Central memory CD8-positive, alpha-beta T cell (primary cell): ENCODE results near the gene OR6A2.

Experiments used
- ATAC-seq: fragments of 150-1000 bp; cut with Tn5 transposase; replicated peaks from 2 replicates; pipeline ENCODE4 v1.10.0; 2022; ENCODE audit warnings: mild to moderate bottlenecking, moderate FRiP score, moderate number of reproducible peaks; ENCODE audit not compliant: poor library complexity, severe bottlenecking; ENCODE audit errors: extremely low read depth
- DNase-seq, 2 donors: peaks; one replicate each; pipeline ENCODE4 v3.0.0; 2021; ENCODE audit warnings: low spot score in 2 of 2
- H3K27ac Mint-ChIP-seq: one replicate; pipeline ENCODE4 v1.8.0; 2022; ENCODE audit warnings: low read depth, mild to moderate bottlenecking, moderate library complexity, mixed read lengths
- H3K27me3 Mint-ChIP-seq: one replicate; pipeline ENCODE4 v1.8.0; 2022; ENCODE audit warnings: mixed read lengths
- H3K36me3 Mint-ChIP-seq: one replicate; pipeline ENCODE4 v1.8.0; 2022; ENCODE audit warnings: mild to moderate bottlenecking, moderate library complexity, mixed read lengths; ENCODE audit not compliant: insufficient read depth
- H3K4me1 Mint-ChIP-seq: one replicate; pipeline ENCODE4 v1.8.0; 2022; ENCODE audit warnings: mixed read lengths
- H3K4me3 Mint-ChIP-seq: one replicate; pipeline ENCODE4 v1.8.0; 2022; ENCODE audit warnings: mild to moderate bottlenecking, moderate library complexity, mixed read lengths
- H3K9me3 Mint-ChIP-seq: one replicate; pipeline ENCODE4 v1.8.0; 2022; ENCODE audit warnings: mixed read lengths

The OR6A2 gene

DNA sequence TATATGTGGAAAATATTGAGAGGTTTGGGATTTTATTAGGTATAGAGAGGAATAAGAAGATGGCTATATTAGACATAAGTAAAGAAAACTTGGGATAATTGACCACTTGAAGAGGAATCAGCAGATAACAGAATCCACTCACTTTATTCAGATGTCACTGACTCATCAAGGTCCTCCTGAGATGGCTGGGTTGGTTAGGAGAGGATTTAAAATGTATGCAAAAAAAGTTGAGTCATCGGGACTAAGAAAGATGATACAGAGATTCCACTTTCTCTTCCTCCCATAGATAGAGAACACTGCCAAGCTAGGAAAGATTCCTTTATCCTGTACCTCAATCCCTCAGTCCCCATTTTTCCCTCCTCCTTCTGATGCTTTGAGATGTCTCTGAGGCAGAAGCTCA, at the start of gene OR6A2:
OR6A2 (minus strand) TSS at position 288 of the 400 bp plus-strand sequence. CDS start 3,981 bp downstream, outside the sequence.
- Mint-ChIP-seq H3K27ac (no peak within 1 kb of the TSS), H3K27me3 (peaks cover 14% of the 10 kb centered on the region), H3K4me3 (no peak within 1 kb of the TSS), H3K9me3 (peaks cover 12% of the 10 kb centered on the region), H3K36me3 (no peaks in the 10 kb centered on the region), H3K4me1 (no peaks in the 10 kb centered on the region)
- DNase-seq (no peak), ATAC-seq (no peak)

DNA sequence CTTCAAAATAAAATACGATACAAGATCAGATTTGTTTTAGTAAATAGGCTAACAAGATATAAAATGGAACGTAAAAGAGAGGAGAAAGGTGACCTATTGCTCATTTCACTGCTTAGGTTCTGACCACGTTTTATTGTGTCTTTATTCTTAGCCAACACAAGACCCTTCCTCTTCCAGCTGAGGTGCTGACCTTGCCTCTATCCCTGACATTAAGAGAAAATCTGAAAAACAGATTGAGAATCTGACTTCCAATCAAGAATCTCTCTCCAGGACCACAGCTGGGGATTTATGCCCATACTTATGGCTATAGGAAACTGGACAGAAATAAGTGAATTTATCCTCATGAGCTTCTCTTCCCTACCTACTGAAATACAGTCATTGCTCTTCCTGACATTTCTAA, 45.9 kb upstream of the OR6A2 start, which contains the start of gene OR10A5:
OR10A5 (plus strand) TSS at position 301 of the 400 bp plus-strand sequence; CDS start at position 301, 0 bp downstream.
- ATAC-seq (no peak), DNase-seq (no peak)
- Mint-ChIP-seq H3K4me1 (no peaks in the 10 kb centered on the region), H3K9me3 (no peaks in the 10 kb centered on the region), H3K36me3 (no peaks in the 10 kb centered on the region), H3K27me3 (peaks cover 60% of the 10 kb centered on the region), H3K4me3 (no peak within 1 kb of the TSS), H3K27ac (no peak within 1 kb of the TSS)

DNA sequence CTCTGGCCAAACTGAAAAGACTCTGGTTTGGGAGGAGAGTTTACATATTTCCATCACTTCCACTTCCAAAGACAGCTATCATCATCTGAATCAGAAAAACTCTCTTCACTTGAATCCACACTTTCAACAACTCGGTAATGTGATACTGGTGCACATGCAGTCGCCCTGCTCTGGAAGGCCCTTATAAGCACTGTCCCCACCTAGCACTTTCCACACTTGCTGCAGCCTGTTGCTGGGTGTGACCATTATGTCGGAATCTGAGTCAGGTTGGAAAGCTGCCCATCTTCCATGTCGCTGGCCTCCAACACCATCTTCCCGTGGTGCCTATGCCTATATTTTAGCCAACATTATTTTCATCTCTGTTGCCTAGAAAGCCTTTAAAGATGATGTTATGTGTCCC, 44.9 kb upstream of the OR6A2 start:
- ATAC-seq (no peak), DNase-seq (no peak)
- no peak overlapping the region for H3K4me3 Mint-ChIP-seq
- peaks cover 60% of the 10 kb centered on the region for H3K27me3 Mint-ChIP-seq
- H3K4me1 Mint-ChIP-seq = no peaks in the 10 kb centered on the region
- H3K9me3 Mint-ChIP-seq = no peaks in the 10 kb centered on the region
- no peak overlapping the region for H3K27ac Mint-ChIP-seq
- no peaks in the 10 kb centered on the region for H3K36me3 Mint-ChIP-seq

DNA sequence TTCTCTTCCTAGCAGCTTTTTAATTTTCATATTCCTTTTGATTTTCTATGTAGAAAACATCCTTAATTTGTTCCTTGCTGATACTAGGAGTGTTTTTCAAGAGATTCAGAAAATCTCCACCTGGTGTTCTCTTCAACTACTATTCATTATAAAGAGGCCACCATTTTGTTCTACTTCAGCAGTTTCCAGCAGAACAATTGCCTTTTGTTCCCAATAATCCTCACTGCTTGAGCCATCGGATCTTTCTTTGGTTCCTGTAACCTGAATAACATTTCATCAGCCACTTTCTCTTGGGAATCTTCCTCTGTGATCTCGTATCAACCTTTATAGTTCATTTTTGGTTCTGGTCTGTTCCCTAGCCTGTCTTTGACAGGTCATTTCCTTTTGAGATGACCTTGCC, 44.2 kb upstream of the OR6A2 start:
- Mint-ChIP-seq H3K27me3 (peaks cover 60% of the 10 kb centered on the region), H3K9me3 (no peaks in the 10 kb centered on the region), H3K4me1 (no peaks in the 10 kb centered on the region), H3K27ac (no peak overlapping the region), H3K36me3 (no peaks in the 10 kb centered on the region), H3K4me3 (no peak overlapping the region)
- ATAC-seq (no peak), DNase-seq (no peak)

DNA sequence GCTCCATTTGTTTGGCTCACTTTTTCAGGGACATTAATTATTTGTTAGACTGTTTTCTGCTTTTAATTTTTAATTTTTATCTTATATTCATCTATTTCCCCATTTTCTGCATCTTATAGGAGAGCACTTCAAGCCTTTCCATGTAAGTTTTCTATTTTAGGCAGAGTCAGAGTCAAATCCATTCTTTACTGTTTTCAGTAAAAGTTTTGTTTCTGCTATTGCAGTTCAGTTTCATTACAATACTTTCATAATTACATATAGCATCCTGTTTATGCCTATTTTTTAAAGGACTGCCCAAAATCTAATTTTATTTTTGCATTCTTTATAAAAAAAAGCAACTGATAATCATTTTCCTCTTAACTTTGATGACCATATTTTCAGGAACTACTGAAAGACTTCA, 42.2 kb upstream of the OR6A2 start:
- Mint-ChIP-seq H3K36me3 (no peaks in the 10 kb centered on the region), H3K4me3 (no peak overlapping the region), H3K4me1 (no peaks in the 10 kb centered on the region), H3K27ac (no peak overlapping the region), H3K9me3 (no peaks in the 10 kb centered on the region), H3K27me3 (peaks cover 48% of the 10 kb centered on the region)
- DNase-seq = no peak
- no peak for ATAC-seq

DNA sequence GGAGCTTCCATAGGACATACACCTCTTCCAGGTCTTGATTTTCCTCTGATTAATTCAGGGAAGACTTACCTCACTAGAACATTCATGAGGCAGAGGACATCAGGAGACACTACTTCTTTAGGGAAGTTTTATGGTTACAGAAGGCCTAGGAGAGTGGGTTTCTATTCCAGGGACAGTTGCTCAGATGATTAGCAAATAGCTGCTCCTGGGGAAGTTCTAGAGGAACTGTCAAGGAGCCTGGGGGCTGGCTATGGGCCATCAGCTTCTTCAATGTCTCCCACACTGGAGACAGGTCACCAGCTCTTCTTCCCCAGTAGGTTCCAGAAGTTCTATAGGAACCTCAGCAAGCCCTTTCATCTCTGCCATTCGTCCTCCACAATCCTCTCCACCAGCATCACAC, 34.5 kb upstream of the OR6A2 start:
- H3K4me1 Mint-ChIP-seq = no peaks in the 10 kb centered on the region
- H3K4me3 Mint-ChIP-seq = no peak overlapping the region
- ATAC-seq = no peak
- no peaks in the 10 kb centered on the region for H3K9me3 Mint-ChIP-seq
- H3K27me3 Mint-ChIP-seq = peaks cover 41% of the 10 kb centered on the region
- DNase-seq = no peak
- no peaks in the 10 kb centered on the region for H3K36me3 Mint-ChIP-seq
- H3K27ac Mint-ChIP-seq = no peak overlapping the region

DNA sequence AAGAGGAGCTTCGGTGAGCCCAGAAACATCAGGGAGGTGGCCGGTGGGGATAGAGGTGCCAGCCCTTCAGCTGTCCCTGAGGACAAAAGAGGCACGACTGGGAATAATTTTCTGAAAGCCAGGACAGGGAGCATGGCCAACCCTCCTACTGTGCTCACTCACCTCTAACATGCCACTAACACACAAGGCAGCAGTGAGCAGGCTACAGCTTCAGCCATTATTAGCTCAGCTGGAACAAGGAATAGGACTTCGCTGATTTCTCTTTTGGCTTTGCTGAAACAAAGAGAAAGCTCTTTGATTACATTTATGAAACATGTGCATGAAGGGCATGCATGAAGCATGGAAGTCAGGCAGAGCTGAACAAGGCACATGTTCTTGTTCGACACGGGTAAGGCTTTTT, 33.9 kb upstream of the OR6A2 start:
- DNase-seq = no peak
- no peak overlapping the region for H3K4me3 Mint-ChIP-seq
- no peaks in the 10 kb centered on the region for H3K4me1 Mint-ChIP-seq
- H3K27ac Mint-ChIP-seq = no peak overlapping the region
- peaks cover 47% of the 10 kb centered on the region for H3K27me3 Mint-ChIP-seq
- H3K36me3 Mint-ChIP-seq = no peaks in the 10 kb centered on the region
- no peaks in the 10 kb centered on the region for H3K9me3 Mint-ChIP-seq
- ATAC-seq = no peak

DNA sequence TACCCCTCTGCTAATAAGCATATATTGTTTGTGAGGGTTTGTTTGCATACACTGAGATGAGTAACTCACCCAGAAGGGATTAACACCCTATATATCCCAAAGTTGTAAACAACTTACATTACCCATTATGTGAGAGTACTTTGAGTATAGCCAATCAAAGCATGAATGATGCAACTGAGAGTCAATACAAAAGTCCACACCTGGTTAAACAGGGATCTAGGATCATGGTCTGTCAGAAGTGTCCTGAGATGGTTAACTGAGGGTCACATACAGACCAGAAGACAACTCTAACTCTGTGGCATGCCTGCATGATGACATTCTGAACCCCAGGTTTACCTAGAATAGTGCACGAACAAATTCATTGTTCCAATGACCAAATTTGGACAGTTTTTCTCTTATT, 28.6 kb upstream of the OR6A2 start:
- no peaks in the 10 kb centered on the region for H3K36me3 Mint-ChIP-seq
- no peak for ATAC-seq
- H3K9me3 Mint-ChIP-seq = no peaks in the 10 kb centered on the region
- H3K27ac Mint-ChIP-seq = no peak overlapping the region
- peaks cover 66% of the 10 kb centered on the region for H3K27me3 Mint-ChIP-seq
- no peak for DNase-seq
- no peaks in the 10 kb centered on the region for H3K4me1 Mint-ChIP-seq
- no peak overlapping the region for H3K4me3 Mint-ChIP-seq

DNA sequence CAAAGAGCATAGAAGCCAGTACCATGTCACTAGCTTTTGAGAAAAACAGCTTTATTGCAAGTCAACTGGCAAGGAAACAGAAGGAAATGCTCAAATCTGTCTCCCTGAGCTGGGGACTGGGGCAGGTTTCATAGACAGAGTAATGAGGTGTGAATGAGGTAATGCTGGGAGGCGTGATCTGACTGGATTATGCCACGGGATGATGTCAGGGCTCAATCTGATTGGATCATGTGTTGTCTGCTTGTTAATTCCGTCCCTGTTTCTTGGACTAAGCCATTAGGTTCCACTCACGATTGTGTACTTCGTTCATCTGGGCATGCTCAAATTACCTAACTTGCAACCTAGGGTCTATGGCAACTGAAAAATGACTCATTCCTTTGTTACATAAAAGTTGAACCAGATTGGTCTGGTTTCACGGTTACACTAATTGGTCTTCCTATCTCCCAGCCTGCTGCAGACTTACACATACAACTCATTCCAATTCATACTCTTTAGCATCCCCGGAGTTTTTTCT, 25.8 kb upstream of the OR6A2 start:
- H3K27ac Mint-ChIP-seq = no peak overlapping the region
- H3K9me3 Mint-ChIP-seq = no peaks in the 10 kb centered on the region
- H3K4me1 Mint-ChIP-seq = no peaks in the 10 kb centered on the region
- peaks cover 57% of the 10 kb centered on the region for H3K27me3 Mint-ChIP-seq
- H3K4me3 Mint-ChIP-seq = no peak overlapping the region
- ATAC-seq (no peak), DNase-seq (no peak)
- H3K36me3 Mint-ChIP-seq = no peaks in the 10 kb centered on the region

DNA sequence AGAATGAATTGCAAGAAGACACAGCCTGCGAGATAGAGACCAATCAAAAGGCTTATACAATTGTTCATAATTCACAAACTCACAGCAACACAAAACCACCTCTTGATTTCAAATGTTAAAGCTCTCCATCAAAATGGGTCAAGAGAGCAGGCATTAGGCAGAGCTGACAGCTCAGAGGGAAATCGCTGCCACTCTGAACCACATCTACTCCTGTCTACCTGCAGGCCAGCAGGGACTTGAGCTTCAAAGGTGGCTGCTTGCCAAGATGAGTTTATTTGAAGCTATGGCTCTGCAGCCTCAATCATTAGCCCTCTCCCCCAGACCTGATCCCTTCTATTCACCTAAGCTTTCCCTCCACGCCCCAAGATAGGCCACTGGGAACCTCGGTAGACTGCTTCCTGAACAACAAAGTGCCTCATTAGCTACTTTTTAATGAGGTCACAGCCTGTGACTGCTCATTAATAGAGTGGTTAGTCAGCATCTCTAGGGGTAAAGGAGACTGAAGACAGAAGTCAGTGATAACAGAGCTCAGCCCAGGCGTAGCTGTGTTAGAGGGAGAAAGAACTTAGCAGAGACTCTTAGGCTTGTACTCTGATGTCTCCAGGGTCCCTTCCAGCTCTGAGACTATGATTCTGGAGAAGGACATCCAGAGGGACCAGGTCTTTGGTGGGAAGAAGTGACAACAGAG, 24.8 kb upstream of the OR6A2 start:
- Mint-ChIP-seq H3K9me3 (no peaks in the 10 kb centered on the region), H3K4me1 (no peaks in the 10 kb centered on the region), H3K36me3 (no peaks in the 10 kb centered on the region), H3K27ac (no peak overlapping the region), H3K4me3 (no peak overlapping the region), H3K27me3 (peaks cover 54% of the 10 kb centered on the region)
- ATAC-seq = no peak
- DNase-seq = no peak

DNA sequence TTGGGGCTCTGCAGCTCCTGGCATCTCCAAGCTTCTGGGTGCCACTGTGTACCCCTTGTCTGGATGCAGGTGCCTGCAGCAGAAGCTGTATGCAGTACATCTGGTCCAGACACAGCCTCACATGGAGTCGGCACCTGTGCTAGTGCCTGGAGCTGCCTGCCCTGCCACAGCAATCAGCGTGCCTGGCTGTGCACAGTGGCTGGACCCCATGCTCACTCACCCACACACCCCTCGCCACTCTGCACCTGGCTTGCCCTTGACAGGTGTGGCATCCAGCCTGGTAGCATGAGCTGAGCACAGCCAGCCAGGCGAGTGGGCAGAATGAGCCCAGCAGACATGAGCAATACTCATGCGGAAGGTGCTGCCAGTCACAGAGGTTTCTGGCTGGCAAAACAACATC, 19.5 kb upstream of the OR6A2 start:
- H3K27ac Mint-ChIP-seq = no peak overlapping the region

DNA sequence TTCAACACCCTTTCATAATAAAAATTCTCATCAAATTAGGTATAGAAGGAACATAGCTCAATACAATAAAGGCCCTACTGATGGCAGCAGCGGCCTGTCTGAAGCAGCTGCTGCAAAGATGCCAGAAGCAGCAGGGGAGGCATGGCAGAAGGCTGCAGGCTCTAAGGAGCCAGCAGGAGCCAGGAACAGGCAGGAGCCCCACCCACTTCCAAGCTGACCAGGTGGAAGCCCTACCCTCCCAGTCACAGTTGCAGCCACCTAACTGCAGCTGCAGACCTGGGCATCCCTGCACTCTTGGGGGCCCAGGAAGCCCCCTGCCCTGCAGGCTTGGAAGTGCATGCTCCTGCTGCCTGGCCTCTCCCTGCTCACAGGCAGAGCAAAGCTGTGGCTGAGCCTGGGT, 18.2 kb upstream of the OR6A2 start:
- H3K9me3 Mint-ChIP-seq = no peaks in the 10 kb centered on the region
- DNase-seq (no peak), ATAC-seq (no peak)
- H3K27me3 Mint-ChIP-seq = peaks cover 42% of the 10 kb centered on the region
- no peak overlapping the region for H3K4me3 Mint-ChIP-seq
- H3K4me1 Mint-ChIP-seq = no peaks in the 10 kb centered on the region
- no peaks in the 10 kb centered on the region for H3K36me3 Mint-ChIP-seq
- no peak overlapping the region for H3K27ac Mint-ChIP-seq

More for the DNA sequence above, 19.5 kb upstream of the OR6A2 start:
- Mint-ChIP-seq H3K27me3 (peaks cover 34% of the 10 kb centered on the region), H3K4me3 (no peak overlapping the region), H3K4me1 (no peaks in the 10 kb centered on the region), H3K36me3 (no peaks in the 10 kb centered on the region), H3K9me3 (no peaks in the 10 kb centered on the region)
- no peak for DNase-seq
- ATAC-seq = no peak

DNA sequence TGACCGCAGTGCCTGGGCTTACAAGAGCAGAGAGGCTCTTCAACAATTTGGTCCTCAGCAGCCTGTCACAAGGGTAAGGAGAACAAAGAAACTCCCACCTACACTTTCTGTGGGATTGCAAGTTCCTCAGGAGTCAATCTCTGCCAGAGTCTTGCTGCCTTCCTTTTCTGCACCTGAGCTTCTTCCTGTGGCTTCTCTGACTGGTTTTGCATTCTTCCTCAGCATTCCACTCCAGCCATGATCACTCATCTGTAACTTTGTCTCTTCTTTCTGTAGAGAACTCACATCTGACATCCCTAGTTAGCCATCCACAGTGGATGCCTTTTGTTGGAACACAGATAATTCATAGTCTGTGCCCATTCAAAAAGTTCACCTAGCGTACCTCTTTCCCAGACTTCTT, 14.2 kb upstream of the OR6A2 start:
- peaks cover 54% of the 10 kb centered on the region for H3K27me3 Mint-ChIP-seq
- no peaks in the 10 kb centered on the region for H3K9me3 Mint-ChIP-seq
- H3K27ac Mint-ChIP-seq = no peak overlapping the region
- no peak overlapping the region for H3K4me3 Mint-ChIP-seq
- peaks cover 6% of the 10 kb centered on the region for H3K4me1 Mint-ChIP-seq
- DNase-seq (no peak), ATAC-seq (no peak)
- no peaks in the 10 kb centered on the region for H3K36me3 Mint-ChIP-seq
